Urothelium cell line (cell line): ENCODE results near the gene IER5.
A peak's percentile ranks its signal among the peaks of the same experiment; 100 is the strongest.
"Not testable (repeated sequence)": the region's sequence is repeated elsewhere in the genome, so short reads cannot be mapped to it uniquely, and the experiment has no call there.

Experiments used
- DNase-seq: peaks from one replicate; pipeline ENCODE4 v3.0.0; 2011; ENCODE audit warnings: low spot score, mixed read lengths
- FAIRE-seq: peaks from 2 replicates; lab custom pipeline; 2011; peaks lifted over from hg19 to GRCh38; lab: Jason Lieb, UNC

Gene IER5

DNA sequence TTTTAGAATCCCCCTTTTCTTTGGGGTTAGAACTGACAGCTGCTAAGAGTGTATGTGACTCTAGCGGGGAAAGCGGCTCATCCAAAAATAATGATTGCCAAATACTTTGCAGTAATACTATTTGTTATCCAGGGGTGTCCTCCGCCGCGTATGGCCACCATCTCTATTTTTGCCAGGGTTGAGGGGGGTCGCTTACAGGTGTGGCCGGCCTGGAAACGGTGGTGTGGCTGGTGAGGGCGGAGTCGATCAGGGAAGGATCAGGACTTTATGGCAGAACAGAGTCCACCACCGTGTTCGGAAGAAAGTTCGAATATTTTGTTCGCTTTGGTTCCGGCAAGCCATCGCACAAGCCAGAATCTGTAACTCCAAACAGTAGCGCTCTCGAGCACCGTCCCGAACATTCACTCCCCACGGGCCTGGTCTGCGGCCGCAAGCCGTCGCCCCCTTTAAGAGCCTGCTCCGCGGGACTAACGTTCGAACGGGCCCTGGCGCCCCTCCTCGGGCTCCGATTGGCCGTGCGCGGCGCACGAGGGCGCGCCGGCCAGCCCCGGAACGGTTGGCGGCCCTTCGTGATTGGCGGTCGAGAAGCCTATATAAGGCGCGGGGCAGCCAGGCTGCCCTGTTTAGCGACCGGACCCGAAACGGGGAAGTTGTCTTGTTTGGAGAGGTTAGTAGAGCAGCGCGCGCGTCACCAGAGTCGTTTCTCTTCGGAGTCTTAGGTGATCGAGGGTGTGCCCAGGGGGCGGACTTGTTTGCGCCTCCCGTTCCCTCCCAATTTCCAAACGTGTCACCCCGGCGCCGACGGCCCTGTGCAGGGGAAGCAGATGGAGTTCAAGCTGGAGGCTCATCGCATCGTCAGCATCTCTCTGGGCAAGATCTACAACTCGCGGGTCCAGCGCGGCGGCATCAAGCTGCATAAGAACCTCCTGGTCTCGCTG is at the start of gene IER5:
IER5 (plus strand) TSS at position 622 of the 938 bp plus-strand sequence; CDS start at position 825, 203 bp downstream.
- DNase-seq (peak; percentile 95), FAIRE-seq (no peak)

- DNase-seq (no peak), FAIRE-seq (no peak)
These were observed 48.1 kb upstream of the IER5 start for GRCh38 chr1:181040284-181040865.

DNA sequence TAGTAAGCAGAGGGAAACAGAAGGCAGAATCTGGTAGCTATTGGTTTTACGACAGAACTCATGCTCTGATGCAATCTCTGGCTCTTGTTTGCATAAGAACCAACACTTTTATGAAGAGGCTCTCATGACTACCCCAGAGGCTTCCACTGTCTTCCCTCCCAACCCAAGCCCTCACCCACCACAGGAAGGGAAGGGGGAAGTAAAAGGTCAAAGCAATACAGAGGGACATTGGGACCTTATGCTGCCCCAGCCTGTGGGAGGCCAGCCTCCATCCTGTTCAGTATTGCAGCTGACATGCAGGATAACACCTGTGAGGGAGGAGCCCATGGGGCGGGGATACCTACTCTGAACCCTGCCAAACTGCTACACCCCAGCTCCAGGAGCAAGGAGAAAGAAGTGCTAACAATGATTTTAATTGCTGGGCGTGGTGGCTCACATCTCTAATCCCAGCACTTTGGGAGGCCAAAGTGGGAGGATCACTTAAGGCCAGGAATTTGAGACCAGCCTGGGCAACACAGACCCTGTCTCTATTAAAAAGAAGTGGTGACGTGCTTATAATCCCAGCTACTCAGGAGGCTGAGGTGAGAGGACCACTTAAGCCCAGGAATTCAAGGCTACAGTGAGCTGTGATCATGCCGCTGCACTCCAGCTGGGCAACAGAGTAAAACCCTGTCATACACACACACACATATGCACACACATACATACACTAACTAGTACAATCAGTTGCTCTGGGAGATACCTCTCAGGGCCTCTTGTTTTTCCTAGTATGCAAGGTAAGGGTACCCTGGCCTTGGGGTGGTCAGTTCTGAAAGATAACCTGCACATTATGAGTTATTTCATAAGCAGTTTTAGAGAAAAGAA is 45.2 kb upstream of the IER5 start:
- DNase-seq (no peak), FAIRE-seq (no peak)

GRCh38 chr1:181044449-181044966 is 44.0 kb upstream of the IER5 start:
- FAIRE-seq (no peak), DNase-seq (no peak)

GRCh38 chr1:181045946-181046345 is 42.6 kb upstream of the IER5 start:
- not testable (repeated sequence) for DNase-seq, FAIRE-seq

GRCh38 chr1:181049378-181049777 is 39.1 kb upstream of the IER5 start:
- no peak for FAIRE-seq
- DNase-seq, result no peak

DNA sequence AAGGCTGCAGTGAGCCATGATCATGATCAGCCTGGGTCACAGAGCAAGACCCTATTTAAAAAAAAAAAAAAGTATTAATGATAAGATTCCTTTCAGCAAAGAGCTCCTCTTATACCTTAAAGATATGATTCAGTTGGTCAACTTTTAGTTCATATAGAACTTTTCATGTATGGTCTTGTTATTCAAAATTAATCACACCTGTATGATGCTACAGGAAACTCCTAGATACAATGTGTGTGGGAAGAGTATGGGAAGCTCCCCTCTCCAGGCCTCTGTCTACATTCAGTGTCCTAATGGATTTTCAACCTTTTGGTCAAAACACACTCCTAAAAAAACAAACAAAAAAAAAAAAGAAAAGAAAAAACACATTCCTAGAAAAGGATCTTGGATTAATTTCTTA is 37.6 kb upstream of the IER5 start:
- FAIRE-seq (no peak), DNase-seq (no peak)

DNA sequence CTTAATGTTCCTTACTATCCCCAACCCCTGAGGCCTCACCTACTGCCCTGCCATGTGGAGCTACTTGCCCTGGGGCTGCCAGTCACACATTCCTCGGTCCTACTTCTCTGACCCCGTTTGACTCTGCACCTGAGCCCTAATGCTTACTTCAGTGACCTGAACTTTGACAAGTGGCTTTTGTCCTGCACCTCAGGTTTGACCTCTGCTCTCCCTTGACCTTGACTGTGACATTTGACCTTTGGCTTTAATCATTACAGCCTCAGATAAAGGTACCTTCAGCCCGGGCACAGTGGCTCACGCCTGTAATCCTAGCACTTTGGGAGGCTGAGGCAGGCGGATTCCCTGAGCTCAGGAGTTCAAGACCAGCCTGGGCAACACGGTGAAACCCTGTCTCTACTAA is 31.9 kb upstream of the IER5 start:
- FAIRE-seq (no peak), DNase-seq (no peak)

DNA sequence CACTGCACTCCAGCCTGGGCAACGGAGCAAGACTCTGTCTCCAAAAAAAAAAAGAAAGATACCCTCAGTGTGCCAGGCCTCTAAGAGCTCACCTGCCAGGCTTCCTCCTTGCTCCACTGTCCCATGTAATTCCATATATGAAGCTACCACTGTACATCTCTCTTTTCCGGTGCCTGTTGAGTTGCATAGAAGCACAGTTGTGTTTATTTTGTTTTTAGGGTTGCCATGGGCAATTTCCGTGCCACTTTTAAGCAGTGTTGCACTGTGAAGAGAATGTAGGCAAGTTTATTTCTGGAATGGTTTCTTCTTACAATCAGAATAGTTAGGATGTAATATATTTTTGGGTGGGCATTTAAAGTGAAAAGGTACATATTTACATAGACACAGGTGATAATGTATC is 31.4 kb upstream of the IER5 start:
- DNase-seq (no peak), FAIRE-seq (no peak)

GRCh38 chr1:181059435-181059834 is 29.1 kb upstream of the IER5 start:
- FAIRE-seq, result no peak

DNA sequence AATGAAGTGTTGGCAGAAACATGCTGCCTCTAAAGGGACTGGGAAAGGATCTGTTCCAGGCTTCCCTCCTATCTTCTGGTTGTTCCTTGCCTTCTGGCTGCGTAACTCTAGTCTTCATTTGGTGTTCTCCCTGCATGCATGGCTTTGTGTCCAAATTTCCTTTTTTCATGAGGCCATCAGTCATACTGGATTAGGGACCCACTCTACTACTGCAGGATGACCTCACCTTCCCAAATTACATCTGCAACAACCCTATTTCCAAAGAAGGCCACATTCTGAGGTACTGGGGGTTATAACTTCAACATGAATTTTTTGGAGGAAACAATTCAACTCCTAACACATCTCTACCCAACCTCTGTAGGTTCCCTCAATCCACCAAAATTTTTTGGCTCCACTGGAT is 28.4 kb upstream of the IER5 start:
- DNase-seq, result no peak
- FAIRE-seq, result no peak

More at GRCh38 chr1:181059435-181059834, 29.1 kb upstream of the IER5 start:
- DNase-seq, result no peak

- FAIRE-seq, DNase-seq: not testable (repeated sequence)
These were observed 27.6 kb upstream of the IER5 start for GRCh38 chr1:181060947-181061346.

DNA sequence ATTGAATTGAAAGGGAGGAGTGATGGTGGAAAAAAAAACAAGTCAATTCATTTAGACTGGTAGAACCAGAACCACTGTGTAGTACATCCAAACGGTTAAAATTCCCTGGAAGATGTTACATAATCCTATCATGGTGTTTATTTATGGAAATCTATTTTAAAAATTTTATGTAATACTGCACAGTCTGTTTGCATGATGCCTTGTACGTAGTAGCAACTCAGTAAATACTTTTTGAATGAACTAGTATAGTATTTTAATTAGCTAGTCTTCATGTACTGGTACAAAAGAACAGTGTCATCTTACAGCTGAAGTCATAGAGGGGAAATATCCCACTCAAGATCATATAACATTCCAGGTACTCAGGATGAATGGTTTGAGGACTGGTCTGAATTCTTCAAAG is 27.0 kb upstream of the IER5 start:
- DNase-seq, result no peak
- no peak for FAIRE-seq

GRCh38 chr1:181061891-181062835 is 26.3 kb upstream of the IER5 start:
- DNase-seq (no peak), FAIRE-seq (no peak)

- DNase-seq, result no peak
- FAIRE-seq, result no peak
These were observed 25.6 kb upstream of the IER5 start for GRCh38 chr1:181062836-181063428.

GRCh38 chr1:181064011-181064623 is 24.4 kb upstream of the IER5 start:
- FAIRE-seq, result no peak

GRCh38 chr1:181064702-181065101 is 23.8 kb upstream of the IER5 start:
- DNase-seq (no peak), FAIRE-seq (no peak)

More at GRCh38 chr1:181064011-181064623, 24.4 kb upstream of the IER5 start:
- no peak for DNase-seq

- DNase-seq (peak; percentile 76), FAIRE-seq (no peak)
These were observed 14.9 kb upstream of the IER5 start for GRCh38 chr1:181073638-181074037.

GRCh38 chr1:181075766-181076350 is 12.6 kb upstream of the IER5 start:
- FAIRE-seq (no peak), DNase-seq (no peak)
